GM18519 (cell line): Measurements from ENCODE around the gene JOSD2.

Experiments used
- ATAC-seq: cut with Tn5 transposase; IDR thresholded peaks from one replicate; pipeline ENCODE4 v1.9.1; 2021; ENCODE audit warnings: mild to moderate bottlenecking, moderate library complexity; ENCODE audit not compliant: unreplicated experiment, low FRiP score

The JOSD2 gene, protein sequence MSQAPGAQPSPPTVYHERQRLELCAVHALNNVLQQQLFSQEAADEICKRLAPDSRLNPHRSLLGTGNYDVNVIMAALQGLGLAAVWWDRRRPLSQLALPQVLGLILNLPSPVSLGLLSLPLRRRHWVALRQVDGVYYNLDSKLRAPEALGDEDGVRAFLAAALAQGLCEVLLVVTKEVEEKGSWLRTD

DNA sequence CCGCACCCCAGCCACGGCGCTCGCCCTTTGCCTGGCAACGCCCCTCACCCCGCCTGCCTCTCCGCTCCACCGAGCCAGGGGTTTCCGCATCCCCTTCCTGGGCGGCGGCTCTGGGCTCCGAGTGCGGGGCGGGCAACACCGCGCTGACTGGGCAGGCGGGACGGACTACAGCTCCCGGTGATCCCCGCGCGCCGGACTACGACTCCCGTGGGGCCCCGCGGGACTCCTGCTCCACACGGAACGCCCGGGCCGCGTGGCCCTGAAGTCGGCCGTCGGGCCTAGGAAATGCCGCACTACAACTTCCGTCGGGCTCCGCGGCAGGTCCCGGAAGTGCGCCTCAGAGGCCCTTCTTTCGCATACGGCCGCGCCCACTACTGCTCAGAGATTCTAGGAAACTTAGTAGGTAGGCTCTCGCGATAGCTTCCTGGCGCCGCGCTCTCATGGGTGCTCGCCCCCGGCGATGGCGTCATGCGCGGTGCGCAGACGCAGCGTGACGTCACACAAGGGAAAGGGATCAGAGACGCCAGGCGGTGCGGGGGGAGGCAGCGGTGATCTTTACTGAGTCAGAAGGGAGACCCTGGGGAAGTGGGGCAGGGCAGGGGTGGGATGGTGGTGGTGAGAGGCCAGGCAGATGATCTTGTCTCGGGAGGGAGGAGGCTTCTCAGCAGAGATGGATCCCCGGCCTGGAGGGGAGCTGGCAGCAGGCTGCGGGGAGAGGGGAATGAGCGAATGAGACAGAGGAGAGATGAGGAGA lies at the start of gene JOSD2:
Gene JOSD2 (minus strand): TSS at position 123 of the 754 bp plus-strand sequence. CDS start 760 bp downstream, outside the sequence.
- ATAC-seq: peak; percentile 61

- ATAC-seq: no peak
These were observed 48.6 kb upstream of the JOSD2 start for GRCh38 chr19:50559636-50560035.

GRCh38 chr19:50558449-50558848 lies 47.5 kb upstream of the JOSD2 start:
- no peak for ATAC-seq

DNA sequence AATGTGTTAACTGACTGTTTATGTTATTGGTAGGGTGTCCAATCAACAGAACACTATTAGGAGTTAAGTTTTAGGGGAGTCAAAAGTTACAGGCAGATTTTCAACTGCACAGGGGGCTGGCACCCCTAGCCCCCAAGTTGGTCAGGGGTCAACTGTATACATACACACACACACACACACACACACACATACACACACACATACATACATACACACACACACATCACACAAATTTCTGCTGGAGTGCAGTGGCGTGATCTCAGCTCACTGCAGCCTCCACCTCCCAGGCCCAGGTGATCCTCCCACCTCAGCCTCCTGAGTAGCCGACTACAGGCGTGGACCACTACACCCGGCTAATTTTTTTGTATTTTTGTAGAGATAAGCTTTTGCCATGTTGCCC lies 47.0 kb upstream of the JOSD2 start:
- no peak for ATAC-seq

DNA sequence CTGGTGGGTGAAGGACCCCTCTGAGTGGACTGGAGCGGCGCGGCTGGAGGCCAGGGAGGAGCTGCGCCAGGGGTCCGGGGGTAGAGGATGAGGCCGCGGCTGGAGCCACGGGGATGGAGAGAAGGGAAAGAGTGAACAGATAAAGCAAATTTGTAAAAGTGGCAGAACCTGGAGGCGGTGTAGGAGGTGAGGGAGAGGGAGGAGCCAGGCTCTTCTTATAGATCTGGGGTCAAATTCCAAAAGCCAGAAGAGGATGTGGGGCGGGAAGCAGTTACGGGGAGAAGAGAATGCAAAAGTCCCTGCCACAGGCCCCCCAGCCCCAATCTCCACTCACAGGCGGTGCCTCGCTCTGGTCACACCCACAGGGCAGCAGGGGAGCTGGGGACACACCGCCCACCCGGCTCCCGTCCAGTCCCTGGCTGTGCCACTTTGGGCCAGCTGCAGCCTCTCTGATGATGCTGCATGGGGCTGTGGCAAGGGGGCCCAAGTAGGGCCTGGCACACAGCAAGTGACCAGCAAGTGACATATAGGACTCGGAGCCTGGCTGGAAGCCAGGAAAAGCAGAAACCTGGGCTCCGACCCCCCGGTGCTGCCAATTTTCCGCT lies 46.1 kb upstream of the JOSD2 start:
- ATAC-seq: no peak

DNA sequence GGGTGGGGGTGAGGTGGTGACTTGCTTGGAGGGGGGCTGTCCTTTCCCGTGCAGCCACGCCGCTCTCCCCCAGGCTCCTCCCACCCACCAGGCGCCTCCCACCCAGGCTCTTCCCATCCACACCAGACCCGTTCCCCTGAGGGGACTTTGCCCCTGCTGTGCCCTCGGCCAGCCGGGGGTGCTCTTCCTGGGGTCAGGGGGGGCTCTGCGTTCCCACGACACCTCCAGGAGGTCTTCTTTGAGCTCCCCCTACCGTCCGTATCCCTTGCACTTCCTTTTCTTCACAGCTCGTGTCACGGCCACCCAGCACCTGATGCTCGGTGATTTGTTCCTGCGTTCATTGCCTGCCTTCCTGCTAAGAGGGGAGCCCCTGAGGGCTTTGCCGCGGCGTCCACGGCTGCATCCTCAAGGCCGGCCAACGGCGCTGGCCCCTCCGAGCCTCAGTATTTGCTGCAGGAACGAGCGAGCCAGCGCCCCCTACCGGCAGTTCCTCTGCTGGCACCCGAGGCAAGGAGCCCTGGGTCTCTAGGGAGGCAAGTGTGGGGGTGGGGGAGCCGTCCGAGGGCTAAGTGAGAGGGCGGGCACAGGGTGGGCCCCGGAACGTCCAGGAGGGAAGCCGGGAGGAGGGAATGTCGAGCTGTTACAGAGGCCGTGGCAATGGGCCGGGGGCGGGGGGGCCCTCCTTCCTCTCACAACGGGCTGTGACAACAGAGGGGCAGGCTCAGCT lies 45.5 kb upstream of the JOSD2 start:
- ATAC-seq: no peak

- no peak for ATAC-seq
These were observed 44.7 kb upstream of the JOSD2 start for GRCh38 chr19:50555450-50556281.

DNA sequence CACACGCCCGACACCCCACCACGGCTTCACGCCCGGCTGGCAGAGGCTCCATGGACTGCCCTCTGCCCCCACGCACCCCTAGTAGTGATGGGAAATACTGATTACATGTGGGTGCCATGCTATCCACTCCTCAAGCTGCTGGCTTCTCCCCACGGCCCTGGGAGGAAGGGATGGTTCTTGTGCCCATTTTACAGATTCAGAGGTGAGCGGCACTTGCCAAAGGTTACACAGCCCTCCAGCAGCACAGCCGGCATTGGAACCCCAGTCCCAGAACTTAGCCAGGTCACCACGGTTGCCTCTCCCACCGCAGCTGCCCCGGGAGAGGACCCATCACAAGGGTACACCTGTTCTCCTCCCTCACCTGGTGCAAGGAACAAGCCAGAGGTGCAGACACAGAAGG lies 44.0 kb upstream of the JOSD2 start:
- no peak for ATAC-seq

DNA sequence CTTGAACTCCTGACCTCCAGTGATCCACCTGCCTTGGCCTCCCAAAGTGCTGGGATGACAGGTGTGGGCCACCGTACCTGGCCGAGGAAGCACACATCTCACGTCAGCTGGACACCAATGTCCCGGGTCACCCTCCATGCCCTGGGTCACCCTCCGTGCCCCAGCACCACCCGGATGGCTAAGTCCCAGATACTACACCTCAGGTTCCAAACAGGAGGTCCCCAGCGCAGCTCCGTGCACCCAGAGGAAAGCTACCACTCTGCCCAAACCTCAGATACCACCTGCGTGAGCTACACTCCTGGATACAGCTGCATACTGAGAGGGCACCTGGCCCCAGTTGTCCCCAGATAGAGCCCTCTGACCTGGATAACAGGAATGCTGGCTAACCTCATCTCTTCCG lies 43.2 kb upstream of the JOSD2 start:
- no peak for ATAC-seq

GRCh38 chr19:50553134-50553703 lies 42.2 kb upstream of the JOSD2 start:
- no peak for ATAC-seq

- ATAC-seq: no peak
These were observed 41.5 kb upstream of the JOSD2 start for GRCh38 chr19:50552540-50552939.

DNA sequence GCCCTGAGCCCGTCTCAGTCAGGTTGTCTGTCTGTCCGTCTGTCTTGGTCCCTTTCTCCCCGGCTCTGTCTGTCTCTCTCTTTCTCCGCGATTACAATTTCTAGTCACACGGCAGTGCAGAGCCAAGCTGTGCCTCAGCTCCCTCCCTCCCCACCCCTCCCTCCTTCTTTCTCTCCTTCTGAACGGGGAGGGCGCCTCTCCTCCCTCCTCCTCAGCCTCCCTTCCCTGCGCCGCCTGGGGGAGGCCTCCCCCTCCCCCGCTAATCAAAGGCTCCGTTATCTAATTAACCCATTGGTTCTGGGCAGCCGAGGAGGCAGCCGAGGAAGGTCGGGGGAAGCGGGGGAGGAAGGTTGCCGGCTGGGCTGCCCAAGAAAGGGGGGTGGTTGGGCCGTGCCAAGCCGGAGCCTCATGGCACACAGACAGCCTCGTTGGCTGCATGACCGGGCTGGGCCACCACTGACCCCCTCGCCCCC lies 40.8 kb upstream of the JOSD2 start:
- no peak for ATAC-seq

GRCh38 chr19:50551034-50551714 lies 40.2 kb upstream of the JOSD2 start:
- no peak for ATAC-seq

DNA sequence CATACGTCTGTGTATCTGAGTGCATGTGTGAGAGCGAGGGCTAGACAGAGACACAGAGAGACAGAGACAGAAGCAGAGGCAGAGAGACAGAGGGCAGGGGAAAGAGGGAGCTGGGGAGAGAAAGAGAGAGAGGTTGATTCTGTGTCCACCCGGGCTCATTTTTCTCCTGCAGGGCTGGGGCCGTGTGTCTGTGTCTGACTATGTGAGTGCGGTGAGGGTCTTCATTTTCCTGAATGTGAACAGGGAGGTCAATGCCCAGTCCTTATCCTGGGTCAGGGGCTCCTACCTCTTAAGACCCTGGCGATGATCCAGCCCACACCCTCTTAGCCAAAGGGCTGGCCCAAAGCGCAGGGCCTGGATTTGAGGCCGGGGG lies 39.6 kb upstream of the JOSD2 start:
- ATAC-seq: no peak

DNA sequence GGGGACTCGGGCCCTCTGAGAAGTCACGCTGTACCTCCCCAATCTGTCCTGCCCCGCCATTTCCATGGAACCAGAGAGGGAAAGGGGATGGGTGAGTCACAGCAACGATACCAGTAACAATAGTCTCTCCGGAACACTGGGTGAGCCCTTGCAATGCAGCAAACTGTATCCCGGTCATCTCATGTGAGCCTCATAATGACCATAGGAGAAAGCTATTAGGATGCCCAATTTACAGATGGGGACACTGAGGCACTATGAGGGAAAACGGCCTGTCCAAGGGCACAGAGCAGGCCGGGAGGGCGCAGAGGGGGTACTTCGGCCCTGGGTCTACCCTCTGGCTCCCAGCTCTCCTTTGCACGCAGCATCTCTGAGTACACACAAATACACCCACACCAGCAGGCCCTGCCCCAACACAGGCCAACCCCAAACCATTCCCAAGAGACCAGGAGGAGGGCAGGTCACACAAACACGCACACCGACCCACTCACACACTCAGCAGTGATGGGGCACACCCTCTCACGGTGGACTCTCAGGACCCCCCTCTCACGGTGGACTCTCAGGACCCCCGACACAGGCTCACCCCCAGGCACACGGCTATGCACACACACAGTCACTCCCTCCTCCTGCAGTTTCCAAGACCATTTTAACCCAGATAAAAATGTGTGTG lies 39.1 kb upstream of the JOSD2 start:
- no peak for ATAC-seq

DNA sequence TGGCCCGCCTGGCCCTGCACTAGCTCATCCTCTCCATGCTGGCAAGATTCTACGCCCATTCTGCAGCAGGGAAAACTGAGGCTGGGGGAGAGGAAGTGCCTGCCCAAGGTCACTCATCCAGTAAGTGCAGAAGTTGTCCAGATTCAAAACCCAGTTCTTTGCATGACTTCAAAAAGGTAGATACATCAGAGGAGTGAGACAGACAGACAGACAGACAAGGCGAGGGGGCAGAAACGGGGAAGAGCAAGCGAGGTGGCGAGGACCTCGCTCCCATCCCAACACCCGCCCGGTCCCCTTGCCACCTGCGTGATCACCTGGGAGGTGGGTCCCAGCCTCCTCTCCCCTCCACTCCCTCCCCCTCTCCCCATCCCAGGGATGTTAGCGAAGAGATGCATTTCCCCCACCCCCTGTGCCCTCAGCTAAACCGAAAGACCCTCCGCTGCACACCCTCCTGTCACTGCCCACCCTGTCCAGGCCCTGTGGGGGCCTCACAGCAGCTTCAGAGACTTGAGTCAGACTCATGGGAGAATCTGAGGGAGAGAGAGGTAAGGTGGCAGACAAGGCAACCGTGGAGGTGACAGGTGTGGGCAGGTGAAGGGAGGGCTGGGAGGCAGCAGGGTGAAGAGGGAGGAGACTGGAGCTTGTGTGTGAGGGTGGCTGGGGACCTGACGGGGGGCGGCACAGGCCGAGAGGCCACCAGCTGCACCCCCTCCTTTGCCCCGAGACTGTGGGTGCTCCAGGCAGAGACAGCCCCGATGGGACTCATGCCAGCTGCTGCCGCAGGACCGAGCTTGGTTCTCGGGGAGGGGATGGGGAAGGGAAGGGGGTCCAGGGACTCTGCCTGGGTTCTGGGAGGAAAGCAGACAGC lies 38.3 kb upstream of the JOSD2 start:
- ATAC-seq: no peak

DNA sequence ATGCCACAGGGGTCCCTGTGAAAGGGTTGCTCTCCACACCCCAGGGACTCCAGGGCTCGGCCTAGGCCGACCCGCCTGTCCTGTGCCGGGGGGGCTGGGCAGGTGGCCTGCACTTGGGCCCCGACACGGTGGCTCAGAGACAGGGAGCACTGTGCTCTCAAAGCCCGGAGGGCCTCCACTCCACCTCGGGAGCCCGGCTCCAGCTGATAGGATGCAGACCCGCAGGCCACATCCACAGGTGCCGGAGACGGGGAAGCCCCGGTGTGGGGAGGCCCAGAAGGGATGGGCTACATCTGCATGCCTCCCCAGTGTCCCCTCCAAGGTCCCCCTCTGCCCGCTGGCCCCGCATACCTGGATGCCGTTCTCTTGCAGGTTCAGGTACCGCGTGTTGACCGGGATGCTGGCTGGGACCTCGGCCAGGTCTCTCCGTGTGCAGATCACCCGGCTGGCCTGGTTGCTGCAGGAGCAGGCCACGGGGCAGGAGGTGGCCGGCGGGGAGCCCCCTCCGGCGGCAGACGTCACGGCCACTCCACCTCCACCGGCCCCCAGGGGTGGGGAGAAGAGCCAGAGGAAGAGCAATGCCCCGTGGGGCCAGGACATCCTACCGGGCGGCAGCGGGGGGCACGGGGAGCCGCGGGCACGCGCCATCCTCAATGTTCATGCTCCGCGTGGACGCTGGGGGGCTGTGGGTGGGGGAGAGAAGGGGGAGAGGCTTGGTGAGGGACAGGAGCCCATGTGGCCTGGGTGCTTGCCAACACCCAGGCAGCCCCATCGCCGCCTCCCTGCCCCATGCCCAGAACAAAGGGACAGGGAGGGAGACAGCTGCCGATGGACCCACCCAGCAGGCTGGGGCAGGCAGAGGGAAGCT lies 37.4 kb upstream of the JOSD2 start:
- ATAC-seq: no peak
